H9 (cell line): Measurements from ENCODE around the gene CFAP57. TPM values are rescaled to one million over a fixed set of nuclear protein-coding genes. Genes with fewer than 3 reads are reported as not detected.

ENCODE experiments used
- DNase-seq: peaks from one replicate; pipeline ENCODE4 v3.0.0-alpha.2; 2017
- H2AFZ ChIP-seq: one replicate; pipeline ENCODE4 v1.6.1; 2013; ENCODE audit warnings: mild to moderate bottlenecking, low read length, control low read depth, moderate library complexity
- H2AK5ac ChIP-seq: 2 replicates; pipeline ENCODE4 v1.6.1; 2013; ENCODE audit warnings: low read length, control low read depth, mixed read lengths; ENCODE audit not compliant: insufficient read length
- H2BK120ac ChIP-seq: one replicate; pipeline ENCODE4 v1.6.1; 2013; ENCODE audit warnings: low read depth, mild to moderate bottlenecking, low read length, control low read depth, inconsistent platforms; ENCODE audit not compliant: poor library complexity, severe bottlenecking
- H2BK12ac ChIP-seq: 2 replicates; pipeline ENCODE4 v1.6.1; 2013; ENCODE audit warnings: low read length, control low read depth, mixed read lengths, low read depth; ENCODE audit not compliant: insufficient read length
- H2BK15ac ChIP-seq: 2 replicates; pipeline ENCODE4 v1.6.1; 2013; ENCODE audit warnings: low read depth, low read length, control low read depth
- H2BK20ac ChIP-seq: one replicate; pipeline ENCODE4 v1.6.1; 2013; ENCODE audit warnings: low read depth, mild to moderate bottlenecking, low read length, control low read depth, inconsistent platforms; ENCODE audit not compliant: poor library complexity, severe bottlenecking
- H2BK5ac ChIP-seq: 2 replicates; pipeline ENCODE4 v1.6.1; 2013; ENCODE audit warnings: low read length, control low read depth, mixed read lengths; ENCODE audit not compliant: insufficient read length
- H3K14ac ChIP-seq: 2 replicates; pipeline ENCODE4 v1.6.1; 2013; ENCODE audit warnings: low read length, control low read depth; ENCODE audit not compliant: insufficient read depth
- H3K18ac ChIP-seq: 2 replicates; pipeline ENCODE4 v1.6.1; 2013; ENCODE audit warnings: low read depth, mild to moderate bottlenecking, mixed read lengths, low read length, control low read depth; ENCODE audit not compliant: insufficient read length
- H3K23ac ChIP-seq: 2 replicates; pipeline ENCODE4 v1.6.1; 2013; ENCODE audit warnings: low read length, control low read depth, mixed read lengths, low read depth; ENCODE audit not compliant: insufficient read length
- H3K23me2 ChIP-seq: 2 replicates; pipeline ENCODE4 v1.6.1; 2013; ENCODE audit warnings: low read depth, mild to moderate bottlenecking, mixed read lengths, low read length, control low read depth; ENCODE audit not compliant: insufficient read length, poor library complexity, severe bottlenecking
- H3K27ac ChIP-seq: 2 replicates; pipeline ENCODE4 v1.5.1; 2013; ENCODE audit warnings: low read length, control low read depth, mixed read lengths, low read depth; ENCODE audit not compliant: insufficient read length
- H3K27me3 ChIP-seq: 2 replicates; pipeline ENCODE4 v1.6.1; 2013; ENCODE audit warnings: low read length, control low read depth, inconsistent platforms; ENCODE audit not compliant: insufficient read depth
- H3K4ac ChIP-seq: 2 replicates; pipeline ENCODE4 v1.6.1; 2013; ENCODE audit warnings: low read depth, mild to moderate bottlenecking, control low read depth, inconsistent platforms, low read length, moderate library complexity
- H3K4me1 ChIP-seq: 2 replicates; pipeline ENCODE4 v1.6.1; 2013; ENCODE audit warnings: low read length, control low read depth, inconsistent platforms; ENCODE audit not compliant: insufficient read depth
- H3K4me2 ChIP-seq: 2 replicates; pipeline ENCODE4 v1.6.1; 2013; ENCODE audit warnings: low read length, control low read depth, mixed read lengths; ENCODE audit not compliant: insufficient read length, insufficient read depth
- H3K56ac ChIP-seq: 2 replicates; pipeline ENCODE4 v1.6.1; 2013; ENCODE audit warnings: low read depth, mild to moderate bottlenecking, mixed read lengths, low read length, control low read depth; ENCODE audit not compliant: insufficient read length
- H3K79me1 ChIP-seq: 2 replicates; pipeline ENCODE4 v1.6.1; 2013; ENCODE audit warnings: low read depth, mild to moderate bottlenecking, moderate library complexity, low read length, control low read depth, inconsistent platforms; ENCODE audit not compliant: insufficient read depth, poor library complexity, severe bottlenecking
- H3K79me2 ChIP-seq: 2 replicates; pipeline ENCODE4 v1.6.1; 2013; ENCODE audit warnings: low read length, control low read depth, inconsistent platforms; ENCODE audit not compliant: insufficient read depth
- H3K9ac ChIP-seq: 2 replicates; pipeline ENCODE4 v1.6.1; 2013; ENCODE audit warnings: low read length, control low read depth, mixed read lengths; ENCODE audit not compliant: insufficient read length; ENCODE audit errors: extremely low read depth
- H3K9me3 ChIP-seq: one replicate; pipeline ENCODE4 v1.6.1; 2013; ENCODE audit warnings: low read depth, low read length, inconsistent platforms; ENCODE audit not compliant: control insufficient read depth
- H3T11ph ChIP-seq: one replicate; pipeline ENCODE4 v1.6.1; 2013; ENCODE audit warnings: mild to moderate bottlenecking, low read length, control low read depth, inconsistent platforms
- H4K20me1 ChIP-seq: one replicate; pipeline ENCODE4 v1.6.1; 2013; ENCODE audit not compliant: control insufficient read depth, insufficient read length, insufficient read depth
- H4K5ac ChIP-seq: 2 replicates; pipeline ENCODE4 v1.6.1; 2013; ENCODE audit warnings: low read depth, mild to moderate bottlenecking, mixed read lengths, low read length, control low read depth; ENCODE audit not compliant: insufficient read length
- H4K8ac ChIP-seq: replicated peaks from 2 replicates; pipeline ENCODE4 v1.6.1; 2013; ENCODE audit warnings: low read length, control low read depth, mixed read lengths, low read depth; ENCODE audit not compliant: insufficient read length
- H4K91ac ChIP-seq: 2 replicates; pipeline ENCODE4 v1.6.1; 2013; ENCODE audit warnings: low read depth, mild to moderate bottlenecking, moderate library complexity, mixed read lengths, low read length, control low read depth; ENCODE audit not compliant: insufficient read length
- H3K27ac Mint-ChIP-seq, 3 experiments: 2 replicates in 2 of 3; 3 replicates in 1 of 3; pipeline ENCODE4 v1.8.0; 2020 to 2021; ENCODE audit warnings: mixed read lengths in 3 of 3, mild to moderate bottlenecking in 1 of 3, moderate library complexity in 1 of 3
- H3K27me3 Mint-ChIP-seq: 2 replicates; pipeline ENCODE4 v1.8.0; 2021; ENCODE audit warnings: low read depth, mild to moderate bottlenecking, moderate library complexity, mixed read lengths
- H3K36me3 Mint-ChIP-seq, 3 experiments: 2 replicates in 2 of 3; 3 replicates in 1 of 3; pipeline ENCODE4 v1.8.0; 2020 to 2021; ENCODE audit warnings: low read depth in 3 of 3, mixed read lengths in 3 of 3; ENCODE audit not compliant: insufficient read depth in 1 of 3
- H3K4me1 Mint-ChIP-seq, 2 experiments: 2 replicates each; pipeline ENCODE4 v1.8.0; 2020; ENCODE audit warnings: mixed read lengths in 2 of 2
- H3K4me3 Mint-ChIP-seq, 2 experiments: 2 replicates in 1 of 2; 3 replicates in 1 of 2; pipeline ENCODE4 v1.8.0; 2020 to 2021; ENCODE audit warnings: mild to moderate bottlenecking in 2 of 2, mixed read lengths in 2 of 2, moderate library complexity in 1 of 2
- H3K9me3 Mint-ChIP-seq, 2 experiments: 2 replicates in 1 of 2; 3 replicates in 1 of 2; pipeline ENCODE4 v1.8.0; 2020; ENCODE audit warnings: mild to moderate bottlenecking in 2 of 2, mixed read lengths in 2 of 2, moderate library complexity in 1 of 2
- WGBS: extraction: QIAGEN DNeasy Blood & Tissue Kit; methylation state at CpG from one replicate; pipeline ENCODE4 v1.1.7; 2013; ENCODE audit warnings: missing lambda C conversion rate, low lambda C conversion rate, mixed read lengths; ENCODE audit not compliant: insufficient read length; ENCODE audit errors: extremely low coverage; 5-methylcytosine and 5-hydroxymethylcytosine counted together
- total RNA-seq: library from RNA; stranded (reverse); gene quantifications from 2 replicates; pipeline ENCODE4 v1.2.1, GENCODE V29; 2021
- TF ChIP-seq, protein P1 (sequence below): fragments of 200-600 bp; sonication (generic); conservative IDR thresholded peaks from 3 replicates; pipeline ENCODE4 v1.8.0; 2021; ENCODE audit warnings: antibody characterized with exemption, mild to moderate bottlenecking

Gene CFAP57
- total RNA-seq, 1 experiment from 2014 or later = 0.33 TPM

- no peaks in the 10 kb centered on the region for H3K27me3 ChIP-seq
- H2BK120ac ChIP-seq = no peak overlapping the region
- H4K8ac ChIP-seq = no peak overlapping the region
- H3T11ph ChIP-seq = no peak overlapping the region
- H3K56ac ChIP-seq = no peak overlapping the region
- H4K91ac ChIP-seq = no peak overlapping the region
- no peaks in the 10 kb centered on the region for H4K20me1 ChIP-seq
- no peak overlapping the region for H2AK5ac ChIP-seq
- no peak overlapping the region for H3K23ac ChIP-seq
- no peaks in the 10 kb centered on the region for H3K79me2 ChIP-seq
- H2BK12ac ChIP-seq = no peak overlapping the region
- no peak overlapping the region for H3K14ac ChIP-seq
- no peaks in the 10 kb centered on the region for H3K23me2 ChIP-seq
- Mint-ChIP-seq H3K36me3 (no peaks in the 10 kb centered on the region), H3K4me3 (no peak overlapping the region), H3K27ac (no peak overlapping the region), H3K4me1 (peaks cover 17 to 22% of the 10 kb centered on the region in 2 experiments), H3K27me3 (peaks cover 2% of the 10 kb centered on the region; the same call in 1 of the 2 replicates), H3K9me3 (no peaks in the 10 kb centered on the region)
- TF ChIP-seq, protein P1, sequence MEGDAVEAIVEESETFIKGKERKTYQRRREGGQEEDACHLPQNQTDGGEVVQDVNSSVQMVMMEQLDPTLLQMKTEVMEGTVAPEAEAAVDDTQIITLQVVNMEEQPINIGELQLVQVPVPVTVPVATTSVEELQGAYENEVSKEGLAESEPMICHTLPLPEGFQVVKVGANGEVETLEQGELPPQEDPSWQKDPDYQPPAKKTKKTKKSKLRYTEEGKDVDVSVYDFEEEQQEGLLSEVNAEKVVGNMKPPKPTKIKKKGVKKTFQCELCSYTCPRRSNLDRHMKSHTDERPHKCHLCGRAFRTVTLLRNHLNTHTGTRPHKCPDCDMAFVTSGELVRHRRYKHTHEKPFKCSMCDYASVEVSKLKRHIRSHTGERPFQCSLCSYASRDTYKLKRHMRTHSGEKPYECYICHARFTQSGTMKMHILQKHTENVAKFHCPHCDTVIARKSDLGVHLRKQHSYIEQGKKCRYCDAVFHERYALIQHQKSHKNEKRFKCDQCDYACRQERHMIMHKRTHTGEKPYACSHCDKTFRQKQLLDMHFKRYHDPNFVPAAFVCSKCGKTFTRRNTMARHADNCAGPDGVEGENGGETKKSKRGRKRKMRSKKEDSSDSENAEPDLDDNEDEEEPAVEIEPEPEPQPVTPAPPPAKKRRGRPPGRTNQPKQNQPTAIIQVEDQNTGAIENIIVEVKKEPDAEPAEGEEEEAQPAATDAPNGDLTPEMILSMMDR = no peak
- no peaks in the 10 kb centered on the region for H3K4me1 ChIP-seq
- no peak overlapping the region for H2BK20ac ChIP-seq
- no CpG with 5 or more reads among the region's 4 CpGs for WGBS
- no peak for DNase-seq
- H3K18ac ChIP-seq = no peak overlapping the region
- no peak overlapping the region for H2AFZ ChIP-seq
- H4K5ac ChIP-seq = no peak overlapping the region
- no peak overlapping the region for H3K4me2 ChIP-seq
- H3K9me3 ChIP-seq = no peaks in the 10 kb centered on the region
- no peak overlapping the region for H3K9ac ChIP-seq
- no peak overlapping the region for H3K27ac ChIP-seq
- H3K79me1 ChIP-seq = no peaks in the 10 kb centered on the region
- no peak overlapping the region for H2BK5ac ChIP-seq
- H2BK15ac ChIP-seq = no peak overlapping the region
- no peak overlapping the region for H3K4ac ChIP-seq
Measured at GRCh38 chr1:43232482-43232881, 60.4 kb downstream of the CFAP57 start.
